Stimulated activated naive CD8-positive, alpha-beta T cell treated with anti-CD3 and anti-CD28 coated beads, Interleukin-15, amount 100 ng/mL, for 72 hours (primary cell): ENCODE data around the gene LRR1.
A peak's percentile ranks its signal among the peaks of the same experiment; 100 is the strongest.
"Not testable (repeated sequence)": the region's sequence is repeated elsewhere in the genome, so short reads cannot be mapped to it uniquely, and the experiment has no call there.

Source experiments
- ATAC-seq: fragments of 150-1000 bp; cut with Tn5 transposase; 2 replicates; pipeline ENCODE4 v1.10.0; 2021; ENCODE audit warnings: mild to moderate bottlenecking, moderate library complexity
- DNase-seq, 2 donors: peaks; one replicate each; pipeline ENCODE4 v3.0.0; 2021 to 2022
- H3K27ac Mint-ChIP-seq, 2 donors: one replicate each; pipeline ENCODE4 v1.8.0; 2022; ENCODE audit warnings: mild to moderate bottlenecking in 2 of 2, mixed read lengths in 2 of 2, moderate library complexity in 2 of 2
- H3K27me3 Mint-ChIP-seq: one replicate; pipeline ENCODE4 v1.8.0; 2022; ENCODE audit warnings: mixed read lengths
- H3K4me1 Mint-ChIP-seq: one replicate; pipeline ENCODE4 v1.8.0; 2022; ENCODE audit warnings: mild to moderate bottlenecking, mixed read lengths
- H3K4me3 Mint-ChIP-seq, 2 donors: one replicate each; pipeline ENCODE4 v1.8.0; 2022; ENCODE audit warnings: mild to moderate bottlenecking in 2 of 2, mixed read lengths in 2 of 2, moderate library complexity in 1 of 2
- H3K9me3 Mint-ChIP-seq, 2 donors: one replicate each; pipeline ENCODE4 v1.8.0; 2022; ENCODE audit warnings: mixed read lengths in 2 of 2

LRR1 gene

GRCh38 chr14:49615776-49616175 is 17.0 kb downstream of the LRR1 start:
- Mint-ChIP-seq H3K9me3 (no peaks in the 10 kb centered on the region), H3K27ac (no peak overlapping the region), H3K27me3 (no peaks in the 10 kb centered on the region), H3K4me1 (peaks cover 33% of the 10 kb centered on the region), H3K4me3 (no peak overlapping the region)
- no peak for DNase-seq
- no peak for ATAC-seq

- Mint-ChIP-seq H3K27me3 (no peaks in the 10 kb centered on the region), H3K9me3 (no peaks in the 10 kb centered on the region), H3K27ac (peak overlapping the region in 1 of 2 donors; percentile 54), H3K4me1 (peaks cover 36% of the 10 kb centered on the region), H3K4me3 (peak overlapping the region in 1 of 2 donors; percentile 33)
- DNase-seq (no peak), ATAC-seq (no peak)
Measured at GRCh38 chr14:49617852-49618519, 19.2 kb downstream of the LRR1 start.

- peak overlapping the region; percentile 59 to 99 for H3K27ac Mint-ChIP-seq
- peaks cover 46% of the 10 kb centered on the region for H3K4me1 Mint-ChIP-seq
- H3K4me3 Mint-ChIP-seq: peak overlapping the region; percentile 93 to 96
- not testable (repeated sequence) for ATAC-seq, H3K9me3 Mint-ChIP-seq, DNase-seq, H3K27me3 Mint-ChIP-seq
Measured at GRCh38 chr14:49619273-49619672, 20.5 kb downstream of the LRR1 start.

GRCh38 chr14:49619730-49620129 is 21.0 kb downstream of the LRR1 start:
- peak overlapping the region; percentile 93 to 96 for H3K4me3 Mint-ChIP-seq
- peaks cover 47% of the 10 kb centered on the region for H3K4me1 Mint-ChIP-seq
- H3K27ac Mint-ChIP-seq: peak overlapping the region; percentile 99
- H3K9me3 Mint-ChIP-seq: no peaks in the 10 kb centered on the region
- ATAC-seq: no peak
- no peaks in the 10 kb centered on the region for H3K27me3 Mint-ChIP-seq
- no peak for DNase-seq

GRCh38 chr14:49620182-49621113 is 21.7 kb downstream of the LRR1 start, which contains the start of the genes MGAT2 and RPL36AL:
Gene MGAT2 (plus strand): TSS chr14:49620799. CDS start chr14:49621269, 470 bp downstream.
Gene RPL36AL (minus strand): TSS chr14:49620626. CDS start chr14:49619104, 1,522 bp downstream.
- Mint-ChIP-seq H3K27me3 (no peaks in the 10 kb centered on the region), H3K4me3 (peak within 1 kb of the TSS; percentile 93 to 96), H3K27ac (peak within 1 kb of the TSS; percentile 99), H3K9me3 (no peaks in the 10 kb centered on the region), H3K4me1 (peaks cover 48% of the 10 kb centered on the region)
- DNase-seq (peak; percentile 95 to 97), ATAC-seq (peak; percentile 91)

GRCh38 chr14:49621114-49621881 is 22.6 kb downstream of the LRR1 start:
- Mint-ChIP-seq H3K9me3 (no peaks in the 10 kb centered on the region), H3K4me3 (peak overlapping the region; percentile 93 to 96), H3K27me3 (no peaks in the 10 kb centered on the region), H3K4me1 (peaks cover 52% of the 10 kb centered on the region), H3K27ac (peak overlapping the region; percentile 78 to 99)
- DNase-seq (peak in 1 of 2 donors; percentile 76), ATAC-seq (peak; percentile 48)

GRCh38 chr14:49622022-49622607 is 23.4 kb downstream of the LRR1 start:
- Mint-ChIP-seq H3K27ac (peak overlapping the region; percentile 78 to 99), H3K9me3 (no peaks in the 10 kb centered on the region), H3K4me1 (peaks cover 54% of the 10 kb centered on the region), H3K4me3 (peak overlapping the region; percentile 93 to 96), H3K27me3 (no peaks in the 10 kb centered on the region)
- DNase-seq (no peak), ATAC-seq (no peak)

- Mint-ChIP-seq H3K27ac (no peak overlapping the region), H3K4me3 (peak overlapping the region; percentile 57 to 93), H3K4me1 (peaks cover 50% of the 10 kb centered on the region), H3K27me3 (no peaks in the 10 kb centered on the region), H3K9me3 (no peaks in the 10 kb centered on the region)
- ATAC-seq: no peak
- no peak for DNase-seq
Measured at GRCh38 chr14:49623387-49623786, 24.6 kb downstream of the LRR1 start.

GRCh38 chr14:49623941-49624839 is 25.4 kb downstream of the LRR1 start:
- no peak for DNase-seq

GRCh38 chr14:49633640-49634546 is 35.2 kb downstream of the LRR1 start:
- ATAC-seq (peak; percentile 90), DNase-seq (peak; percentile 96 to 97)
- H3K9me3 Mint-ChIP-seq: no peaks in the 10 kb centered on the region
- H3K4me1 Mint-ChIP-seq: peaks cover 65% of the 10 kb centered on the region
- peak overlapping the region; percentile 92 to 95 for H3K4me3 Mint-ChIP-seq
- peak overlapping the region; percentile 95 to 99 for H3K27ac Mint-ChIP-seq
- no peaks in the 10 kb centered on the region for H3K27me3 Mint-ChIP-seq

More at GRCh38 chr14:49623941-49624839, 25.4 kb downstream of the LRR1 start:
- ATAC-seq: peak; percentile 13
- H3K9me3 Mint-ChIP-seq: no peaks in the 10 kb centered on the region
- peaks cover 50% of the 10 kb centered on the region for H3K4me1 Mint-ChIP-seq
- peak overlapping the region; percentile 57 to 93 for H3K4me3 Mint-ChIP-seq
- H3K27me3 Mint-ChIP-seq: no peaks in the 10 kb centered on the region
- peak overlapping the region; percentile 34 to 52 for H3K27ac Mint-ChIP-seq

- H3K27ac Mint-ChIP-seq: peak within 1 kb of the TSS; percentile 98 to 99
- H3K4me1 Mint-ChIP-seq: peaks cover 59% of the 10 kb centered on the region
- DNase-seq (peak; percentile 46 to 70), ATAC-seq (peak; percentile 69)
- peak within 1 kb of the TSS; percentile 95 to 100 for H3K4me3 Mint-ChIP-seq
- no peaks in the 10 kb centered on the region for H3K27me3 Mint-ChIP-seq
- H3K9me3 Mint-ChIP-seq: no peaks in the 10 kb centered on the region
Measured at GRCh38 chr14:49634547-49635334, 36.0 kb downstream of the LRR1 start, which contains the start of gene DNAAF2. Gene DNAAF2 (minus strand): TSS chr14:49635244. CDS start chr14:49635149, 95 bp downstream.

- Mint-ChIP-seq H3K9me3 (no peaks in the 10 kb centered on the region), H3K27me3 (no peaks in the 10 kb centered on the region), H3K4me3 (peak overlapping the region; percentile 64 to 95), H3K4me1 (peaks cover 59% of the 10 kb centered on the region), H3K27ac (no peak overlapping the region)
- ATAC-seq: no peak
- no peak for DNase-seq
Measured at GRCh38 chr14:49636866-49637265, 38.1 kb downstream of the LRR1 start.
